ENCODE measurements around the gene B4GALNT2.
"Not testable (repeated sequence)": the region's sequence is repeated elsewhere in the genome, so short reads cannot be mapped to it uniquely, and the experiment has no call there.

The B4GALNT2 gene

DNA sequence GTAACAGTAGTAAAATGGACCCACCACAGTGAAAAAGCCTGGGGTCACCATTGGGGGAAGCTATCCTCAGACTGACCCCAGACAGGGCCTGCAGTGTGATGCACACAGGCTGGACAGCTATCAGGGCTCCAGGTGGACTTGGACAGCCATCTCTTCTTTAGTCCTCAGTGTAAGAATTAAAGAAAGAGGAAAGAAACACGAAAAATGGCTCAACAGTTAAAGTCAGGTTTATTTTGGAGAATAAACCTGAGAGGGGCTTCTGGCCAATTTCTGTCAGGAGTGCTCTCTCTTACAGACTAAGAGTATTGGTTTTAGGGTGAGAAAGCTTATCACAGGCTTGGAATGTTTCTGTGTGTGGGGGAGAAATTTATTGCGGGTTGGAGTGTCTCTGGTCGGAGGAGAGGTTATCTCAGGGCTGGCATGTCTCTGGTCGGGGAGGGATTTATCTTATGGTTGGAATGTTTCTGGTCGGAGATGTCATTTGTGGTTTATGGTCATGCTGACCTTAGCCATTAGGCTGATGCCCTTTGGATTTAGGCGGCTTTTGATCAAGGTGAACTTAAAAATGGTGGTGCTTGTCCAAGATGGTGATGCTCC, 10.8 kb upstream of the B4GALNT2 start:
- no peak for DNase-seq

DNA sequence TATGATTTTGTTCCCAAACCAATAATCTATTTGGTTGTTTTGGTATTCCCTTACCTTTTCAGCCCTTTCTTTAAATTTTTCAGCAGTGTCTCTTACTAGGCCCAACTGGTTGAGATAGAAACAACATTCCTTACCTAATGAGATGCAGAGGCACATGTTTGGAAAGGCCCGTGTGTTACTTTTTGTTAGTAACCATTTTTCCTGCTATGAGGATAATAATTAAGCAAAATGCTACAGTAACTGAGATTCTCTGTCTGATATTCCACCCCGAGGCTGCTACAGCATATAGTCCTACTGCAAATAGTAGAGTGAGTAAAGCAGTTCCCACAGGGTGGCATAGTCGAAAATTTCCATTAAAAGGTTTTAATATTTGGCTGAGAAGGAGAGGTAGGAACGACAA, 10.0 kb upstream of the B4GALNT2 start:
- no peak for DNase-seq

DNA sequence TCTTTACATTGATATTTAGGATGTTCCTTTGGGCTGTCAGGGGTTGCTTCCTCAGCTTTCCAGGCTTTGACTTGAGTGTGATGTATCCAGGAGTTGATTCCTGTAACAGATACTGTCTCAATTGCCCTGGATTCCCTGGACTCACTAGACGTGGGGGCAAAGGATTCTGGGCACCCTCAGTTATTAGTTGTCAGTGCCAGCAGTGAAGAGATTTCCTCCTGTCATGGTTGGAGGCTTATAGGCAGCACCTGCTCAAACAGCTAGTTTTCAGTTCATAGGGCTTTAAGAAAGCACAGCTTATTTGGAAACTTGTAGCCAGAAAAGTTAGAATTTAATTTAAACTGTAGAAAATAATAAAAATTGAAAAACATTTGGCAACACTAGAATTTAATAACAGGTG, 9.5 kb upstream of the B4GALNT2 start:
- no peak for DNase-seq

DNA sequence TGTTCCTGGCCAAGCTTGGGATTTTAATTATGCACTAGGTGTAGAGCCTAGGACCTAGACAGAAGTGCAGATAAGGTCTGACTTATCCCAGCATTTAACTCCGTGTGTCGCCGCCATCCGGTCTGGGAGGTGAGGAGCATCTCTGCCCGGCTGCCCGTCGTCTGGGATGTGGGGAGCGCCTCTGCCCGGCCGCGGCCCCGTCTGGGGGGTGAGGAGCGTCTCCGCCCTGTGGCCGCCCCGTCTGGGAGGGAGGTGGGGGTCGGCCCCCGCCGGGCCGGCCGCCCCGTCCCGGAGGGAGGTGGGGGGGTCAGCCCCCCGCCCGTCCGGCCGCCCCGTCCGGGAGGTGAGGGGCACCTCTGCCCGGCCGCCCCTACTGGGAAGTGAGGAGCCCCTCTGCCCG, 7.1 kb upstream of the B4GALNT2 start:
- no peak for DNase-seq

DNA sequence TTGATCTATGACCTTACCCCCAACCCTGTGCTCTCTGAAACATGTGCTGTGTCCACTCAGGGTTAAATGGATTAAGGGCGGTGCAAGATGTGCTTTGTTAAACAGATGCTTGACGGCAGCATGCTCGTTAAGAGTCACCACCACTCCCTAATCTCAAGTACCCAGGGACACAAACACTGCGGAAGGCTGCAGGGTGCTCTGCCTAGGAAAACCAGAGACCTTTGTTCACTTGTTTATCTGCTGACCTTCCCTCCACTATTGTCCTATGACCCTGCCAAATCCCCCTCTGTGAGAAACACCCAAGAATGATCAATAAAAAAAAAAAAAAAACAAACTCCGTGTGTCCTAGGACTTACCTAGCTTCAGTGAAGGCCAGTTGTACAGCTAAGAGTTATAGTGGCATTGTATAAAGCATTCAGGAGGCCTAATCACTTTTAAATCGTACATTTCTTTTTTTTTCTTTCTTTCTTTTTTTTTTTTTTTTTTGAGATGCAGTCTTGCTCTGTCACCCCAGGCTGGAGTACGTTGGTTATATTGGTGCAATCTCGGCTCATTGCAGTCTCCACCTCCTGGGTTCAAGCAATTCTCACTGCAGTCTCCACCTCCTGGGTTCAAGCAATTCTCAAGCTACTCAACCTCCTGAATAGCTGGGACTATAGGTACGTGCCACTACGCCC, 6.2 kb upstream of the B4GALNT2 start:
- not testable (repeated sequence) for DNase-seq

DNA sequence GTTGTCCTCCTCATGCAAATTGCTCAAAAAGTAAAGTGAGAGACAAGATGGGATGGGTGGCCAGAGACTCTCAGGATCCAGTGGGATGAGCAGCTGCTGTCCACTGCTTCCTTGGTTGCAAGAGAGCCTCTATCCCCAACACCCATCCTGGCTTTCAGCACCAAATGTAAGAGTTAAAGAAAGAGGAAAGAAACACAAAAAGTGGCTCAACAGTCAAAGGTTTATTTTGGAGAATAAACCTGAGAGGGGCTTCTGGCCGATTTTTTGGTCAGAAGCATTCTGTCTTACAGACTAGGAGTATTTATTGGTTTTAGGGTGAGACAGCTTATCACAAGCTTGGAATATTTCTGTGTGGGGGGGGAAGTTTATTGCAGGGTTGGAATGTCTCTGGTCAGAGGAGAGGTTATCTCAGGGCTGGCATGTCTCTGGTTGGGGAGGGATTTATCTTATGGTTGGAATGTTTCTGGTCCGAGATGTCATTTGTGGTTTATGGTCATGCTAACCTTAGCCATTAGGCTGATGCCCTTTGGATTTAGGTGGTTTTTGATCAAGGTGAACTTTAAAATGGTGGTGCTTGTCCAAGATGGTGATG, 3.1 kb upstream of the B4GALNT2 start:
- not testable (repeated sequence) for DNase-seq

DNA sequence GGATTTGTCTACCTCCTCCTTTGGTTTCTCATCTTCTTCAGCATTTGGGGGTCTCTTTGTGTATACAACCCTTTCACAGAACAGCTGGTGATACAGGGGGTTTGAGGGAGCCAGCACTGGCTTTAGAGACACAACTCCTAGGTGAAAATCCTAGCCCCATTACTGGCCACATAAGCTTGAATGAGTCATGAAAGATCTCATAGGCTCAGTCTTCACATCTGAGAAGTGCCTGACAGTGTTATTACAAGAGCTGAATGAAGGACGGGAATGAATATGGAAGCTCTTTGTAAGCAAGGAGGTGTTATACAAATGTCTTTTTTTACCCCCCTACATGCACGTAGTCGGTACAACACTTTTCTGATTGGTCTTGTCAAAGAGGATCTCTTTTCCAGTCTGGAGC, 1.7 kb upstream of the B4GALNT2 start:
- DNase-seq = no peak

DNA sequence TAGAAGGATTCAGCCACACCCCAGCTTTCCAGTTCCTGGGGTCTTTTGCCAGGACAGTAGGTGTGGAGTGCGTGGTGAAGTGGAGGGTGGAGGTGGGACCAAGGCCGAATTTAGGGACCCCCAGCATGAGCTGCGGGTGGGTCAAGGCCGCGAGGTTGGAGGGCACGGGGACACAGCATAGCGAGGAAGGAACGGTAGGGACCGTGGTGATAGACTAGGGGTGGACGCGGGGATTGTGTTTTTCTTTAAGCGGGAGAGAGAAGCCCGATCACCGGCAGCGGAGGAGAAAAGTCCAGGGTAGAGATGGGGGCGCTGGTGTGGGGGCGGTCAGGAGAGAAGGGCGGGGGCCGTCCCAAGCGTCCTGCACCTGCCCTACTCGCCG, 261 bp upstream of the B4GALNT2 start:
- no peak for DNase-seq

DNA sequence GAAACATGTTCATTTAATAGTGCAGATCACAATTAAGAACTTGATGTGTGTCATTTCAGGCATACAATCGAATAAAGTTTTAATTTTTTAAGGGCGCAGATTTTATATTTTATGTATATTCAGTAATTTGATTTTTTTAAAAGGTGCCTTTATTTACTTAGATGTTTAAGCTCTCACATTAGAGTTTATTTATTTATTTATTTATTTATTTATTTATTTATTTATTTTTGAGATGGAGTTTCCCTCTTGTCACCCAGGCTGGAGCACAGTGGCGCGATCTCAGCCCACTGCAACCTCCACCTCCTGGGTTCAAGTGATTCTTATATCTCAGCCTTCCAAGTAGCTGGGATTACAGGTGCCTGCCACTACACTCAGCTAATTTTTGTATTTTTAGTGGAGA, 3.8 kb downstream of the B4GALNT2 start:
- no peak for DNase-seq

DNA sequence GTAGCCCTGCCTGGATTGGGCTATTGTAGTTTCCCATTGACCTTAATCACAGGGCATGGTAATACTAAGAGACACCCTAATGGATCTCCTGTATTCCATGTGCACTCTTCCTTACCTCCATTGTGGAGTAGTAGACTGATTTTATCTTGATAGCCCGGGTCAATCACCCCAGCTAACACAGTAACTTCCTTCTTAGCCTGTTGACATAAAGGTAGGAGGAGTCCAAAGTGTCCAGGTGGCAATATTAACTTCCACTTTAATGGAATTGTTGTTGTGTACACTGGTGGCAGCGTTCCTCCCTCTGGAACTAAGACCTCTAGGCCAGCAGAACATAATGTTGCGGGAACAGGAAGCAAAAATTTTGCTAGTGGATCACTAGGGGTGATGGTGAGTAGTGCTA, 13.1 kb downstream of the B4GALNT2 start:
- not testable (repeated sequence) for DNase-seq

DNA sequence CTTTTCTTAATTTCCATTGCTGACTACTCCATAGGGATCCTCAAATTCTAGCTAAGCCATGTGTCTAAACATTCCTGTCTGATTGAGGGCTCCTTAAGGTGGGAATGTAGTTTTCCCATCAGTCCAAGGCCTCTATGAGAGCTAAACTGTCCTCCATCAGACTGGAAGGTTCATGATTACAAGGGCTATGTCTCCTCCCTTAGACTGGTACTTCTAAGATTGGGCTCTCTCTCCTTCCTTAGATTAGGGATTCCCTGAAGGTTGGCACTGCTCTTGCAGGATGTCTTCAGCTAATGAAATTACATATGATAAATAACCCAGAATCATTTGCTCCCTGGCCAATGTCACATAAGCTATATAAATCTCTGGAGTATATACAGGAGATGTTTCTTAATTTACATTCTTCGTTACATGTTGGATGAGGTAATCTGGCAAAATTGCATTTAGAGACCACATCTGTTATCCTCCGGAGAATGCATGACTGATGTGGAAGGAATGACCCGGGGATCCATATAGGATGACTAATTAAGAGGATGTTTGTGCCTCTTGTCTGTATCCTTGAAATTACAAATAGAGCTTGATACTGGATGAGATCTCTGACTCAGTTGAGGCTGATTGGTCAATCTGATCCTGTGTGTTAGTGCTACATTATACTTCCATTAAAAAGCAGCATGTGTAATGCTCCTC, 14.2 kb downstream of the B4GALNT2 start:
- no peak for DNase-seq

DNA sequence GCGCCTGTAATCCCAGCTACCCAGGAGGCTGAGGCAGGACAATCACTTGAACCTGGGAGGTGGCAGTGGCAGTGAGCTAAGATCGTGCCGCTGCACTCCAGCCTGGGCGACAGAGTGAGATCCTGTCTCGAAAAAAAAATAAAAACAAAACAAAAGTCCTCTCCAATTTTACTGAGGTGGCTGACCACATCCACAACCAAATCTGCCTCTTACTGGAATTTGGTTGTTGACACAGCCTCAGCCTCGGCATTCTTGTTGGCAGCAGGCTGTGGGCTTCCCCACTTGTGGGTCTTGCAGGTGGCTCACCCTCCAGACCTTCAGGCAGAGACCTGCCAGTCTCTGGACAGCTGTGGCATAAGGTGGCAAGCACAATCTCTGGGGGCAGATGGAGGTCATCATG, 15.6 kb downstream of the B4GALNT2 start:
- DNase-seq = no peak

DNA sequence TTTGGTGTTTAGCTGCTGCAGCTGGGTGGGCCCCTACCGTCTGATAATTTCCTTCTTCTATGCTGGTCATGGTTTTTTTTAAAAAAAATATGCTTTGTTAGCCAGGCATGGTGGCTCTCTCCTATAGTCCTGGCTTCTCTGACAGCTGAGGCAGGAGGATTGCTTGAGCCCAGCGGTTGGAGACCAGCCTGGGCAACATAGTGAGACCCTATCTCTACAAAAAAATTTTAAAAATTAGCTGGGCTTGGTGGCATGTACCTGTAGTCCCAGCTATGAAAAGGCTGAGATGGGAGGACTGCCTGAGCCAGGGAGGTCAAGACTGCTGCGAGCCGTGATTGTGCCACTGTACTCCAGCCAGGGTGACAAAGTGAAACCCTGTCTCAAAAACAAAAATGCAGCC, 19.4 kb downstream of the B4GALNT2 start:
- no peak for DNase-seq

DNA sequence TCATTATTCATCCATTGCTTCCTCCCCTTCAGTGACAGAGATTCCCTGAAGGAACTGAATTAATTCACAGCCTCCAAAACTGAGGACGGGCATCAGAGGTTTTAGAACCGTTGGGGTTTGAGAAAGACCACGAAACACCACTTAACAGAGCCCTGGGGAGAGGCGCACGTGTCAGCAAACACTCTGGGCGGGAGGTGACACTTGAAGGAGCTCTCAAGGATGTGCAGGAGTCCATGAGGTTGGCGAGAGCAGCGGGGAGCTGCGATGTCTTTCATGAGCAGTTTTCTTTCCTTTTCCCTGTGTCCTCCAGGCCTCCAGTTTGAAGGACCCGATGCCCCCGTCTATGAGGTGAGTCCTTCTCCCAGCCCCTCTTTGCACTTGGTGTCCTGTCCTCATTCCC, 23.7 kb downstream of the B4GALNT2 start:
- DNase-seq = no peak

DNA sequence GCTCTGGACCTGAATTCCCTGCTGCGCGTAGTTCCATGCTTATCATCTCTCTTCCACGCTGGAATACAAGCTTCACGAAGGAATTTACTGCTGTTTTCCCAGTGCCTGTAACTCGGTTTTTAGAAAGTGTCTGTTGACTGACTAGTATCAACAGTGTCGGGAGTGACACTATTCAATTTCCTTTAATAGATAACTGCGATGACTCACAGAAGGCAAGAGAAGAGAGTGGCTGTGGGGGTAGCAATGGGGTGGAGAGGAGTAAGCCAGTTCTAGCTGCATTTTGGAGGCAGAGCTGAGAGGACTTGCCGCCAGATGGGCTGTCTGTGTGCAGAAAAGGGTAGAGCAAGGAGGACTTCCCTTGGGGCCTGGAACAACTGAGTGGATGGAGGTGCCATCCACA, 25.2 kb downstream of the B4GALNT2 start:
- no peak for DNase-seq

DNA sequence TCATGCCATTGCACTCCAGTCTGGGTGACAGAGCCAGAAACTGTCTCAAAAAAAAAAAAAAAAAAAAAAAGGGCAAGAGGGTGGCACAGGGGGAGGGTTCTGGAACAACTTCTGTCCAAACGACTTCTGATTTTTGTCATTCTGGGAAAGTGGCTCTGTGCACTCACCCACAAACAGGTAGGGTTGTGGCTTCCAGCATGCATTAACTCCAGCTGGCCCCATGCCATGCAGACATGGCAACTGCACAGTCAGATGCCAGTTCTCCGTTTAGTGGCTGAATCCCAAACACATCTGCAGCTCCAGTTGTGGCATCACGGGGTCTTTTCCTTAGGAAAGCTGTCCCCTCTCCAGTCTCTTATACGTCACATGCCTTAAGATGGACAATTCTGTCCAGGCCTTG, 30.3 kb downstream of the B4GALNT2 start:
- no peak for DNase-seq

DNA sequence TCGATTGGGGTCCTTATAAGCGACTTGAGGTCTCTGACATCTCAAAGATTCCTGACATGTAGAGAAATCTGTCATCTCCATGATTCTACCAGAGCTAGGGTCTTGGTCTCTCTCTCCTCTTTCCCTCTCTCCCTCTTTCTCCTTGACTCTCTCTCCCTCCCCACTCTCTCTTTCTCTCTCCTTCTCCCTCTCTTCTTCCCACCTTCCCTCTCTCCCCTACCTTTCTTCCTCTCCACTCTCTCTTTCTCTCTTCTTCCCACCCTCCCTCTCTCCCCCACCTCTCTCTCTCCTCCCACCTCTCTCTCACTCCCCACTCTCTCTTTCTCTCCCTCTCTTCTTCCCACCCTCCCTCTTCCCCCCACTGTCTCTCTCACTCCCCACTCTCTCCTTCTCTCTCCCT, 32.6 kb downstream of the B4GALNT2 start:
- DNase-seq = no peak

DNA sequence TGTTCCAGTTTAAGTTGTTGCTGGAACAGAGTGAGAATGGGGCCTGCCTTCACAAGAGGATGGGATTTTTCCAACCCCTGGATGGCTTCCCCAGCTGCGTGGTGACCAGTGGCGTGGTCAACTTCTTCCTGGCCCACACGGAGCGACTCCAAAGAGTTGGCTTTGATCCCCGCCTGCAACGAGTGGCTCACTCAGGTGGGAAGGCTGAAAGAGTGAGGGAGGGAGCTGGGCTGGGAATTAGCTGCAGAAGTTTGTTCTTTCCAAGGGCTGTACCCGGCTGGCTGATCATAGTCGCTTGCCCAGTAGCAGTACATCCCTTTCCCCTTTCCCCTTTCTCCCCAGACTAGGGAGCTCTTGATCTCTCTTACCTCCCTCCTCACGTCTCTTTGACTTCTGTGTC, 36.1 kb downstream of the B4GALNT2 start:
- no peak for DNase-seq

DNA sequence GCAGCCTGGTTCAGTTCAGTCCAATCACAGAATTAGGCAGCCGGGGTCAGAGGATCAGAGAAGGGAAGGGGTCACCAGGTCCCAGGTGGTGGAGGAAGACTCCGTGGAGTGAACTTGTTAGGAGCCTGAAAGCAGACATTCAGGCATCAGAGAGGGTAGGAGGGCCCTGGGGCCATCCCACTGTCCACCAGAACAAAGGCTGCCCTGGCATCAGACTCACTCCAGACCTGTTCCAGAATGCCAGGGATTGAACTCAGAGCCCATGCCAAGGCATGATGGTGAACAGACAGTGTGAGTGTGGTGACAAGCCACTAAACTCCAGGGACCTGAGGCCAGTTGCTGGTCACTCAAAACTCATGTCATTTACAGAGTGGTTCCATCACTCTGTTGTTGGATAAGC, 37.6 kb downstream of the B4GALNT2 start:
- DNase-seq = no peak

DNA sequence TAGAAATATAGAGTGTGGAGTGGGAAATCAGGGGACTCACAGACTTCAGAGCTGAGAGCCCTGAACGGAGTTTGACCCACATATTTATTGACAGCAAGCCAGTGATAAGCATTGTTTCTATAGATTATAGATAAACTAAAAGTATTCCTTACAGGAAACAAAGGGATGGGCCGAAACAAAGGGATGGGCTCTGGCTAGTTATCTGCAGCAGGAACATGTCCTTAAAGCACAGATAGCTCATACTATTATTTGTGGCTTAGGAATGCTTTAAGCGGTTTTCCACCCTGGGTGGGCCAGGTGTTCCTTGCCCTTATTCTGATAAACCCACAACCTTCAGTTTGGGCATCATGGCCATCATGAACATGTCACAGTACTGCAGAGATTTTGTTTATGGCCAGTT, 38.1 kb downstream of the B4GALNT2 start:
- not testable (repeated sequence) for DNase-seq

DNA sequence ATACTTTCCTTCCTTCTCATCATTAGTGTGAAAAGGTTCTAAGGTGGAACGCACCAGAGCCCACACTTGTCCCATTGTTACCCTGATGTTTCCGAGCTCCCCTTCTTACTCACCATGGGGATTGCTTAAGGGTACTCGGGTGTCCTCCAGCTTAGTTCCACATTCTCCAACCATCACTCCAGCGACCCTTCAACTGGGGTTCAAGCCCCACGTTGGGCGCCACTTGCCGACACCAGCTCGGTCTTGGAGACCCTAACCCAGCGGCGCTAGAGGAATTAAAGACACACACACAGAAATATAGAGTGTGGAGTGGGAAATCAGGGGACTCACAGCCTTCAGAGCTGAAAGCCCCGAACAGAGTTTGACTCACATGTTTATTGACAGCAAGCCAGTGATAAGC, 43.4 kb downstream of the B4GALNT2 start:
- DNase-seq = not testable (repeated sequence)

DNA sequence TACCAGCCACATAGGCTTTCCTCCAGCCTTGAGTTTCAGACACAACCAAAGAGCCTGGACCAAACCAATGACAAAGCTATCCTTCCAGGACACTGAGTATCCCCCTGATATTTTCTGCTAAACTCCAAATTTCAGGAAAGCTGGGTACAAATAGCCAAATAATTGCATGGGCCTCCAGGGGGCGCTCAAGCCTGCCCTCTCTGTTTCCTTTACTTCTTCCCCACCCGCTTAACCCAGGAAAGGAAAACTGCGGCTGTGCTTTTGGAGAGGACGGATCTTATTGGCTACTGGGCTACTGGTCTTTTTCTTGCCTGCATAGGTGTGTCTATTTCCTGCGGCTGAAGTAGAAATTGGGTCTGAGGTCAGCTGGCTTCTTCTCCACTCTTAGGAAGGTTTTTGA, 47.7 kb downstream of the B4GALNT2 start:
- DNase-seq = peak; percentile 25

DNA sequence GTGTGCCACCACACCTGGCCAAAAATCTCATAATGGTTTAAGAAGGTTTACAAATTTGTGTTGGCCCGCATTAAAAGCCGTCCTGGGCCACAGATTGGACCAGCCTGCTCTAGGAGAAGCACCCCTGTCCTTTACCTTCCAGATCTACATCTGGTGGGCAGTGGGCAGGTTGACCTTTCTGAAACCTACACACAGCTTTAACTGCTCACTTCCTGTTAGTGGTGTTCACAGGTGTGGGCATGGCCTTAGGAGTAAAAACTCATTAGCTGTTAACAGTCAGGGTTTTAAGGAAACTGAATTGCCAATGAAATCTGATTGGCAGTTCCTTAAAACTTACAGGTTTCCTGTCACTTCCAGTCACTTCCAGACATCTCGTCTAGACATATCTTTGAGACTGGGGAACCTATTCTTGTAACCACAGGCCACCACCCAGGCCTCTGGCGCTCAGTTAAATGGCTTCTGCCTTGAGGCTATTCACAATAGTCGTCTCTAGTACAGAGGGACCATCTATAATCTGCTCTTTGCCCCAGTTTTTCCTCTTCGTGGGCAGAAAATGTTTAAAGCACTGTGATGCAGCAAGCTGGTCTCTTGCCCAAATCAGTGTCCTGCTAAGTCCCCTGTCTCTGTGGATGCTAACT, 48.5 kb downstream of the B4GALNT2 start:
- no peak for DNase-seq

DNA sequence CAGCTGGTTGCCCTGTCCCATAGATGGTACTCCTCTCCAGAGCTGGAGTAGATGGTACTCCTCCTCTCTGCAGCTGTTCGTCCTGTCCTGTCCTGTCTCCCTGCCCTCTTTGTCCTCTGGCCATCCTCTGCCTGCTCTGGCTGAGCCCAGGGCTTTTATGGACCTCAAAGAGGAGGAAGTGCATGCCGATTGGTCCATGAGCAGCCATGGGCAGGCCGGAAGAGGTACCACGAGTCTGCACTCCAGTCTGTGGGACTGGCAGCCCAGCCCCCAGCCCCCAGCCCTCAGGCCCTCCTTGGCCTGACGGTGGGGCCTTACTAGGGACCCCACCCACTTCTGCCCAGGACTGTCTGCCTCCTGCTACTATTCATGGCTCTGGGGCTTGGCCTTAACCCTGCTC, 50.8 kb downstream of the B4GALNT2 start:
- no peak for DNase-seq

All from NCI-H345 (cell line).